Astrocyte (in vitro differentiated cells and primary cell): ENCODE data around the gene IER2. TPM values are rescaled to one million over a fixed set of nuclear protein-coding genes. Genes with fewer than 3 reads are reported as not detected.
"Not testable (repeated sequence)": the region's sequence is repeated elsewhere in the genome, so short reads cannot be mapped to it uniquely, and the experiment has no call there.

Source experiments
- DNase-seq: peaks from one replicate; pipeline ENCODE4 v3.0.0-alpha.2; 2010; ENCODE audit warnings: low read depth
- FAIRE-seq: peaks from 2 replicates; lab custom pipeline; 2011; peaks lifted over from hg19 to GRCh38; lab: Jason Lieb, UNC
- H2AFZ ChIP-seq: 2 replicates; pipeline ENCODE4 v1.6.0; 2012; ENCODE audit warnings: low read depth, low read length, inconsistent platforms
- H3K27ac ChIP-seq: 2 replicates; pipeline ENCODE4 v1.5.1; 2011; ENCODE audit warnings: low read depth, low read length, inconsistent platforms
- H3K27me3 ChIP-seq: 2 replicates; pipeline ENCODE4 v1.6.0; 2011; ENCODE audit warnings: low read length, inconsistent platforms; ENCODE audit not compliant: insufficient read depth
- H3K36me3 ChIP-seq: 2 replicates; pipeline ENCODE4 v1.5.1; 2011; ENCODE audit warnings: low read length, inconsistent platforms; ENCODE audit not compliant: insufficient read depth
- H3K4me1 ChIP-seq: 2 replicates; pipeline ENCODE4 v1.5.1; 2011; ENCODE audit warnings: low read length, inconsistent platforms; ENCODE audit not compliant: insufficient read depth
- H3K4me2 ChIP-seq: 2 replicates; pipeline ENCODE4 v1.6.0; 2012; ENCODE audit warnings: low read length, inconsistent platforms
- H3K4me3 ChIP-seq: 2 replicates; pipeline ENCODE4 v1.5.1; 2011; ENCODE audit warnings: low read depth, mild to moderate bottlenecking, low read length, inconsistent platforms; ENCODE audit not compliant: insufficient read depth
- H3K79me2 ChIP-seq: 2 replicates; pipeline ENCODE4 v1.6.0; 2012; ENCODE audit warnings: mild to moderate bottlenecking, low read length, inconsistent platforms; ENCODE audit not compliant: insufficient read depth
- H3K9ac ChIP-seq: 2 replicates; pipeline ENCODE4 v1.6.0; 2012; ENCODE audit warnings: mild to moderate bottlenecking, low read length, inconsistent platforms
- H3K9me3 ChIP-seq: 2 replicates; pipeline ENCODE4 v1.5.1; 2012; ENCODE audit warnings: low read depth, mild to moderate bottlenecking, low read length, inconsistent platforms; ENCODE audit not compliant: insufficient read depth
- H4K20me1 ChIP-seq: 2 replicates; pipeline ENCODE4 v1.6.0; 2012; ENCODE audit warnings: low read length, inconsistent platforms; ENCODE audit not compliant: insufficient read depth
- H3K27ac Mint-ChIP-seq: one replicate; pipeline ENCODE4 v1.8.0; 2021; ENCODE audit warnings: mild to moderate bottlenecking, mixed read lengths; ENCODE audit not compliant: unreplicated experiment
- H3K27me3 Mint-ChIP-seq: one replicate; pipeline ENCODE4 v1.8.0; 2021; ENCODE audit warnings: low read depth, mixed read lengths; ENCODE audit not compliant: unreplicated experiment
- H3K36me3 Mint-ChIP-seq: one replicate; pipeline ENCODE4 v1.8.0; 2021; ENCODE audit warnings: low read depth, mixed read lengths; ENCODE audit not compliant: unreplicated experiment
- H3K4me1 Mint-ChIP-seq: one replicate; pipeline ENCODE4 v1.8.0; 2021; ENCODE audit warnings: low read depth, mixed read lengths; ENCODE audit not compliant: unreplicated experiment
- H3K4me3 Mint-ChIP-seq: one replicate; pipeline ENCODE4 v1.8.0; 2021; ENCODE audit warnings: mild to moderate bottlenecking, moderate library complexity, mixed read lengths; ENCODE audit not compliant: unreplicated experiment
- H3K9me3 Mint-ChIP-seq: one replicate; pipeline ENCODE4 v1.8.0; 2021; ENCODE audit warnings: mild to moderate bottlenecking, mixed read lengths; ENCODE audit not compliant: unreplicated experiment
- EZH2 ChIP-seq: IDR thresholded peaks from 2 replicates; pipeline ENCODE4 v1.6.1; 2012; ENCODE audit warnings: mild to moderate bottlenecking, low read length, inconsistent platforms; ENCODE audit not compliant: insufficient read depth
- total RNA-seq: library from RNA; stranded (reverse); gene quantifications from 2 replicates; pipeline ENCODE4 v1.2.1, GENCODE V29; 2021
- TF ChIP-seq, protein P1 (sequence below): IDR thresholded peaks from 2 replicates; pipeline ENCODE4 v1.5.1; 2011; ENCODE audit warnings: low read depth, mild to moderate bottlenecking, inconsistent platforms, low read length, moderate library complexity; ENCODE audit not compliant: insufficient read depth

IER2 gene
- total RNA-seq, 1 donor from 2014 or later = 71.3 TPM

GRCh38 chr19:13146763-13147563 is 3.2 kb upstream of the IER2 start:
- no peaks in the 10 kb centered on the region for H3K9me3 Mint-ChIP-seq
- FAIRE-seq = no peak
- no peaks in the 10 kb centered on the region for H3K27me3 Mint-ChIP-seq
- no peak overlapping the region for H3K27ac ChIP-seq
- no peaks in the 10 kb centered on the region for H3K27me3 ChIP-seq
- H3K4me1 ChIP-seq = peaks cover 29% of the 10 kb centered on the region
- no peak overlapping the region for H3K4me2 ChIP-seq
- peaks cover 5% of the 10 kb centered on the region for H4K20me1 ChIP-seq
- peaks cover 5% of the 10 kb centered on the region for H3K4me1 Mint-ChIP-seq
- H3K4me3 Mint-ChIP-seq = no peak overlapping the region
- H3K4me3 ChIP-seq = no peak overlapping the region
- H3K79me2 ChIP-seq = peaks cover 28% of the 10 kb centered on the region
- H3K27ac Mint-ChIP-seq = no peak overlapping the region
- DNase-seq = no peak
- H3K36me3 Mint-ChIP-seq = peaks cover 11% of the 10 kb centered on the region
- TF ChIP-seq, protein P1, sequence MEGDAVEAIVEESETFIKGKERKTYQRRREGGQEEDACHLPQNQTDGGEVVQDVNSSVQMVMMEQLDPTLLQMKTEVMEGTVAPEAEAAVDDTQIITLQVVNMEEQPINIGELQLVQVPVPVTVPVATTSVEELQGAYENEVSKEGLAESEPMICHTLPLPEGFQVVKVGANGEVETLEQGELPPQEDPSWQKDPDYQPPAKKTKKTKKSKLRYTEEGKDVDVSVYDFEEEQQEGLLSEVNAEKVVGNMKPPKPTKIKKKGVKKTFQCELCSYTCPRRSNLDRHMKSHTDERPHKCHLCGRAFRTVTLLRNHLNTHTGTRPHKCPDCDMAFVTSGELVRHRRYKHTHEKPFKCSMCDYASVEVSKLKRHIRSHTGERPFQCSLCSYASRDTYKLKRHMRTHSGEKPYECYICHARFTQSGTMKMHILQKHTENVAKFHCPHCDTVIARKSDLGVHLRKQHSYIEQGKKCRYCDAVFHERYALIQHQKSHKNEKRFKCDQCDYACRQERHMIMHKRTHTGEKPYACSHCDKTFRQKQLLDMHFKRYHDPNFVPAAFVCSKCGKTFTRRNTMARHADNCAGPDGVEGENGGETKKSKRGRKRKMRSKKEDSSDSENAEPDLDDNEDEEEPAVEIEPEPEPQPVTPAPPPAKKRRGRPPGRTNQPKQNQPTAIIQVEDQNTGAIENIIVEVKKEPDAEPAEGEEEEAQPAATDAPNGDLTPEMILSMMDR = no peak
- no peak for TF ChIP-seq EZH2
- no peak overlapping the region for H3K9ac ChIP-seq
- no peaks in the 10 kb centered on the region for H3K9me3 ChIP-seq
- H2AFZ ChIP-seq = no peak overlapping the region
- peaks cover 3% of the 10 kb centered on the region for H3K36me3 ChIP-seq

DNA sequence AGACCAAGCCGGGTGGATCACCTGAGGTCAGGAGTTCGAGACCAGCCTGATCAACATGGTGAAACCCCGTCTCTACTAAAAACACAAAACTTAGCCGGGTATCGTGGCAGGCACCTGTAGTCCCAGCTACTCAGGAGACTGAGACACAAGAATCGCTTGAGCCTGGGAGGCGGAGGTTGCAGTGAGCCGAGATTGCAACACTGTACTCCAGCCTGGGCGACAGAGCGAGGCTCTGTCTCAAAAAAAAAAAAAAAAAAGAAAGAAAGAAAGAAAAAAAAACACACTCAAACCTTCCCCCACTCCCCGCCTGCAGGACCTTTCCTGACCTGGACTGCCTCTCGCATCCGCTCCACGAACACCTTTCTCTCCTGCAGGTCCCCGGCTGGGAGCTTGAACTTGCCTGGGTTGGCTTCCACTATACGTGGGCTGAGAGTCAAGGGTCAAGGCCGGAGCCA is 1.0 kb upstream of the IER2 start:
- not testable (repeated sequence) for H3K36me3 ChIP-seq, H3K27me3 Mint-ChIP-seq, H3K4me1 Mint-ChIP-seq, FAIRE-seq, H3K27ac ChIP-seq, H3K9me3 Mint-ChIP-seq, DNase-seq, H3K27me3 ChIP-seq, H3K9me3 ChIP-seq
- H4K20me1 ChIP-seq = peaks cover 18% of the 10 kb centered on the region
- H3K4me3 ChIP-seq = peak overlapping the region; percentile 87
- H3K79me2 ChIP-seq = peaks cover 48% of the 10 kb centered on the region
- H3K4me2 ChIP-seq = peak overlapping the region; percentile 97
- Mint-ChIP-seq H3K36me3 (peaks cover 15% of the 10 kb centered on the region), H3K4me3 (peak overlapping the region; percentile 86), H3K27ac (peak overlapping the region; percentile 63)
- peak overlapping the region; percentile 61 for H2AFZ ChIP-seq
- H3K9ac ChIP-seq = peak overlapping the region; percentile 97
- H3K4me1 ChIP-seq = peaks cover 19% of the 10 kb centered on the region

DNA sequence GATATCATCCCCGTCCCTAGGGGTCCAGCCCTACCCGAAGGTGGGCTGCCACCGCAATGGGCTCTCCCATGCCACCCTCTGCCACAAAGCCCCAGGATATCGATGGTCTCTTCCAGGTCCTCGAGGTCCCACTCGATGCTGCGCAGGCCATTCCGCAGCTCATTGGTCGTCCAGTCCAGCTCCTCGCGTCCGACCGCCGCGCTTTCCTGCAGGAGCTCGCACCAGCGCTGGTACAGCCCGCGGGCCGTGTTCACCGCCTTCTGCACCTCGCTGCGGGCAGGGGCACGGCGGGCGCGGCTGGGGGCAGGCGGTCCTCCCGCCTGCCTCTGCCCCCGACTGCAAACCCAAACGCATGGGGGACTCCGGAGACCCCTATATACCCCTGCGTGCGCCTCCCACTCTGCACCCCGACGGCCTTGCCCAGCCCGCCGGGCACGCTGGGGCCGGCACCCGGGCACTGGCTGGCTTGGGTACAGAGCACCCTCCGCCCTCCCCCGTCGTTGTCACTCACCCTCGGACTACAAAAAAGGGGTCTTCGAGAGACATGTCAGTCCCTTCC is 504 bp upstream of the IER2 start:
- no peaks in the 10 kb centered on the region for H3K9me3 ChIP-seq

More for the DNA sequence above, 504 bp upstream of the IER2 start:
- Histone ChIP-seq H3K27ac (peak overlapping the region; percentile 93), H3K9ac (peak overlapping the region; percentile 97), H4K20me1 (peaks cover 23% of the 10 kb centered on the region), H3K4me3 (peak overlapping the region; percentile 87), H3K36me3 (no peaks in the 10 kb centered on the region), H3K79me2 (peaks cover 53% of the 10 kb centered on the region), H2AFZ (peak overlapping the region; percentile 61), H3K4me2 (peak overlapping the region; percentile 97), H3K4me1 (peaks cover 17% of the 10 kb centered on the region), H3K27me3 (no peaks in the 10 kb centered on the region)
- Mint-ChIP-seq H3K27me3 (no peaks in the 10 kb centered on the region), H3K4me1 (peaks cover 5% of the 10 kb centered on the region), H3K27ac (peak overlapping the region; percentile 99), H3K36me3 (peaks cover 15% of the 10 kb centered on the region), H3K9me3 (no peaks in the 10 kb centered on the region), H3K4me3 (peak overlapping the region; percentile 97)
- FAIRE-seq = no peak
- peak; percentile 29 for DNase-seq
- TF ChIP-seq, protein P1 = no peak
- no peak for TF ChIP-seq EZH2
